Transverse colon (tissue), 4 donors: ENCODE data around the gene RECK. TPM values are rescaled to one million over a fixed set of nuclear protein-coding genes. Genes with fewer than 3 reads are reported as not detected.

ENCODE experiments used
- DNase-seq: peaks from one replicate; pipeline ENCODE4 v3.0.0-alpha.2; 2019
- H3K27ac ChIP-seq, 4 donors: fragments of 200-600 bp; sonication (generic); 2 replicates each; pipeline ENCODE4 v1.5.1; 2016 to 2018; ENCODE audit warnings: inconsistent platforms in 4 of 4
- H3K27me3 ChIP-seq: fragments of 200-600 bp; sonication (generic); 2 replicates; pipeline ENCODE4 v1.5.1; 2017; ENCODE audit warnings: inconsistent platforms
- H3K36me3 ChIP-seq, 4 donors: fragments of 200-600 bp; sonication (generic); 2 replicates each; pipeline ENCODE4 v1.5.1; 2017 to 2019; ENCODE audit warnings: inconsistent platforms in 4 of 4
- H3K4me1 ChIP-seq, 4 donors: fragments of 200-600 bp; sonication (generic); 2 replicates each; pipeline ENCODE4 v1.5.1; 2017 to 2020; ENCODE audit warnings: inconsistent platforms in 4 of 4
- H3K4me3 ChIP-seq, 4 donors: fragments of 200-600 bp; sonication (generic); 1 replicate in 1 of 4; 2 replicates in 3 of 4; pipeline versions ENCODE4 v1.5.1 to v1.6.1; 2017 to 2019; ENCODE audit warnings: inconsistent platforms in 4 of 4
- H3K9me3 ChIP-seq, 2 donors: fragments of 200-600 bp; sonication (generic); 2 replicates each; pipeline ENCODE4 v1.5.1; 2017 to 2019; ENCODE audit warnings: inconsistent platforms in 2 of 2
- EP300 ChIP-seq: sonication (generic); formaldehyde crosslinking; IDR thresholded peaks from one replicate; pipeline ENCODE4 v1.6.1; 2017; ENCODE audit warnings: antibody characterized with exemption, low read depth
- POLR2A ChIP-seq: fragments of 450-650 bp; IDR thresholded peaks from one replicate; pipeline ENCODE4 v1.6.1; 2016; ENCODE audit warnings: antibody characterized with exemption, mild to moderate bottlenecking, moderate library complexity
- POLR2AphosphoS5 ChIP-seq, 3 donors: sonication (generic); formaldehyde crosslinking; IDR thresholded peaks; one replicate each; pipeline ENCODE4 v1.6.1; 2016; ENCODE audit warnings: antibody characterized with exemption in 3 of 3
- WGBS, 2 donors: methylation state at CpG; one replicate each; pipeline ENCODE4 v1.1.5; 2018; ENCODE audit warnings: low coverage in 1 of 2; 5-methylcytosine and 5-hydroxymethylcytosine counted together
- in situ Hi-C, 4 donors: fragments of 200-750 bp; cut with MboI; loops; one replicate each; pipeline versions ENCODE4 v1.15.0 to v1.15.1; 2017; ENCODE audit warnings: low sequenced_read_pairs in 3 of 4, low pct_ligation_motif_present in 1 of 4, low pct_unique_long_range_greater_than_20kb in 1 of 4
- intact Hi-C: fragments of 100-400 bp; cut with DNase I; formaldehyde crosslinking; loops from one replicate; pipeline ENCODE4 v1.15.1; 2023; ENCODE audit warnings: low total_unique reads
- total RNA-seq, 4 donors: library from RNA; depleted of rRNA; stranded (reverse); fragments of >200 nt; gene quantifications; one replicate each; pipeline ENCODE4 v1.1.0, GENCODE V29; 2016
- TF ChIP-seq, protein P1 (sequence below), 5 experiments: fragments of 200-600 bp in 3 of 5; fragments of 450-650 bp in 2 of 5; sonication (generic) in 3 of 5; IDR thresholded peaks; 1 replicate in 2 of 5; 2 replicates in 3 of 5; pipeline ENCODE4 v1.5.1; 2016 to 2017; ENCODE audit warnings: antibody characterized with exemption in 5 of 5, inconsistent platforms in 3 of 5, mild to moderate bottlenecking in 2 of 5, moderate library complexity in 1 of 5

The RECK gene
- total RNA-seq, 4 donors from 2014 or later: 1.5 to 30.3 (median 6.0) TPM

- 40 to 46% methylated on average over 1 to 2 of the region's 2 CpGs for WGBS, 2 donors
- intact Hi-C loops: no loop called here
- Histone ChIP-seq H3K9me3 (no peaks in the 10 kb centered on the region), H3K36me3 (no peaks in the 10 kb centered on the region), H3K4me1 (peaks cover 0 to 15% (median 11%) of the 10 kb centered on the region in 4 donors), H3K4me3 (no peak overlapping the region), H3K27ac (no peak overlapping the region), H3K27me3 (no peaks in the 10 kb centered on the region)
- DNase-seq: no peak
- TF ChIP-seq, protein P1, sequence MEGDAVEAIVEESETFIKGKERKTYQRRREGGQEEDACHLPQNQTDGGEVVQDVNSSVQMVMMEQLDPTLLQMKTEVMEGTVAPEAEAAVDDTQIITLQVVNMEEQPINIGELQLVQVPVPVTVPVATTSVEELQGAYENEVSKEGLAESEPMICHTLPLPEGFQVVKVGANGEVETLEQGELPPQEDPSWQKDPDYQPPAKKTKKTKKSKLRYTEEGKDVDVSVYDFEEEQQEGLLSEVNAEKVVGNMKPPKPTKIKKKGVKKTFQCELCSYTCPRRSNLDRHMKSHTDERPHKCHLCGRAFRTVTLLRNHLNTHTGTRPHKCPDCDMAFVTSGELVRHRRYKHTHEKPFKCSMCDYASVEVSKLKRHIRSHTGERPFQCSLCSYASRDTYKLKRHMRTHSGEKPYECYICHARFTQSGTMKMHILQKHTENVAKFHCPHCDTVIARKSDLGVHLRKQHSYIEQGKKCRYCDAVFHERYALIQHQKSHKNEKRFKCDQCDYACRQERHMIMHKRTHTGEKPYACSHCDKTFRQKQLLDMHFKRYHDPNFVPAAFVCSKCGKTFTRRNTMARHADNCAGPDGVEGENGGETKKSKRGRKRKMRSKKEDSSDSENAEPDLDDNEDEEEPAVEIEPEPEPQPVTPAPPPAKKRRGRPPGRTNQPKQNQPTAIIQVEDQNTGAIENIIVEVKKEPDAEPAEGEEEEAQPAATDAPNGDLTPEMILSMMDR (IDR thresholded peaks at IDR 0.05): no peak
- no peak for TF ChIP-seq POLR2A
- TF ChIP-seq POLR2AphosphoS5 (IDR thresholded peaks at IDR 0.05): no peak
- no peak for TF ChIP-seq EP300
- in situ Hi-C loops: loop anchor here in 1 of 4 donors (25.0 kb wide), 1 partner anchor 115 kb away; the partner anchor contains the start of gene CCIN
Observed at GRCh38 chr9:36046923-36047322, 10.2 kb downstream of the RECK start.

- Histone ChIP-seq H3K36me3 (no peaks in the 10 kb centered on the region), H3K4me1 (peaks cover 0 to 14% (median 11%) of the 10 kb centered on the region in 4 donors), H3K27ac (no peak overlapping the region), H3K4me3 (no peak overlapping the region), H3K27me3 (no peaks in the 10 kb centered on the region), H3K9me3 (no peaks in the 10 kb centered on the region)
- intact Hi-C loops (no loop called here), in situ Hi-C loops (loop anchor here in 1 of 4 donors (25.0 kb wide), 1 partner anchor 113 kb away; the partner anchor contains the start of gene CCIN)
- WGBS, 2 donors: 64 to 91% methylated on average over 3 to 4 of the region's 4 CpGs
- DNase-seq: no peak
- TF ChIP-seq POLR2AphosphoS5 (IDR thresholded peaks at IDR 0.05): no peak
- TF ChIP-seq POLR2A: no peak
- TF ChIP-seq EP300: no peak
- TF ChIP-seq, protein P1 (IDR thresholded peaks at IDR 0.05): no peak
Observed at GRCh38 chr9:36049408-36049807, 12.7 kb downstream of the RECK start.

DNA sequence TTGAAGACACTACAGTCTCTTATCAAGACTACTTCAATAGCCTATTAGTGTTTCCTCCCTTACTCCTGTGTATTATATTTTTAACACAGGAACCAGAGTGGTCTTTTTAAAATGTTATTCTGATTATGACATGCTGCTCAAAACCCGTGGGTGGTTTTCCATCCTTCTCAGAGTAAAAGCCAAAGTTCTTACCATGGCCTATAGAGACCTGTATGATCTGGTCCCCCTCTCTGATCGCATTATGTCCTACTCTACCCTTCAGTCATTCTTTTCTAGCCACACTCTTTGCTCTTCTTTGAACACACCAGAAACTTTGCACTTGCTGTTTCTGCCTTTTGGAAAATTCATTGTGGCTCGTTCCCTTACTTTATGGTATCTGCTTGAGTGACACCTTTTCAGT, 13.8 kb downstream of the RECK start:
- H3K27ac ChIP-seq: no peak overlapping the region
- no peaks in the 10 kb centered on the region for H3K9me3 ChIP-seq
- intact Hi-C loops: no loop called here
- 87% methylated on average over 3 of the region's 3 CpGs for WGBS, 2 donors
- DNase-seq: no peak
- in situ Hi-C loops: no loop called here
- H3K4me3 ChIP-seq: no peak overlapping the region
- no peaks in the 10 kb centered on the region for H3K27me3 ChIP-seq
- H3K36me3 ChIP-seq: no peaks in the 10 kb centered on the region
- TF ChIP-seq, protein P1 (IDR thresholded peaks at IDR 0.05): no peak
- TF ChIP-seq POLR2AphosphoS5 (IDR thresholded peaks at IDR 0.05): no peak
- no peak for TF ChIP-seq POLR2A
- no peak for TF ChIP-seq EP300
- H3K4me1 ChIP-seq: peaks cover 0 to 14% (median 11%) of the 10 kb centered on the region in 4 donors

DNA sequence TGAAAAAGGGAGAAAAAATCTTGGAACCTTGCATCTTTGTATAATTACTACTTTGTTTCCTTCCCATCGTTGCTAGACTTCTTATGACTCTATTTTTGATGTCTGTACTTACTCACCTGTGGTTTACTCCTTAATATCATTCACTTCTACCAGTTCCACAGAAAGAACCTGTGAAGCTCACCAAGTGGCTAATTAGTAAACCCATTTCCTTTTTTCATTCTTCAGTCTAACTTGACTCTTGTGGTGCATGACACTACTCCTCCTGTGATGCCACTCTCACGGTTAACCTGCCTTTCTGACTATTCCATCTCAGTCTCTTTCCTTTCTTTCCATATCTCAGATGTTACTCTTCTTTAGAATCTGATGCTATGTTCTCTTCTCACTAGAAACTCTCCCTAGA, 14.6 kb downstream of the RECK start:
- Histone ChIP-seq H3K9me3 (no peaks in the 10 kb centered on the region), H3K27ac (no peak overlapping the region), H3K4me3 (no peak overlapping the region), H3K4me1 (peaks cover 0 to 13% (median 10%) of the 10 kb centered on the region in 4 donors), H3K36me3 (no peaks in the 10 kb centered on the region), H3K27me3 (no peaks in the 10 kb centered on the region)
- in situ Hi-C loops: no loop called here
- WGBS, 2 donors: 60 to 76% methylated on average over 2 of the region's 2 CpGs
- TF ChIP-seq, protein P1 (IDR thresholded peaks at IDR 0.05): no peak
- no peak for TF ChIP-seq POLR2AphosphoS5 (IDR thresholded peaks at IDR 0.05)
- no peak for TF ChIP-seq POLR2A
- TF ChIP-seq EP300: no peak
- no peak for DNase-seq
- intact Hi-C loops: no loop called here
